HG02610 (cell line): ENCODE results near the gene CATSPERZ.

ENCODE experiments used
- ATAC-seq: cut with Tn5 transposase; IDR thresholded peaks from one replicate; pipeline ENCODE4 v1.9.1; 2021; ENCODE audit warnings: mild to moderate bottlenecking, moderate library complexity; ENCODE audit not compliant: unreplicated experiment

The CATSPERZ gene

DNA sequence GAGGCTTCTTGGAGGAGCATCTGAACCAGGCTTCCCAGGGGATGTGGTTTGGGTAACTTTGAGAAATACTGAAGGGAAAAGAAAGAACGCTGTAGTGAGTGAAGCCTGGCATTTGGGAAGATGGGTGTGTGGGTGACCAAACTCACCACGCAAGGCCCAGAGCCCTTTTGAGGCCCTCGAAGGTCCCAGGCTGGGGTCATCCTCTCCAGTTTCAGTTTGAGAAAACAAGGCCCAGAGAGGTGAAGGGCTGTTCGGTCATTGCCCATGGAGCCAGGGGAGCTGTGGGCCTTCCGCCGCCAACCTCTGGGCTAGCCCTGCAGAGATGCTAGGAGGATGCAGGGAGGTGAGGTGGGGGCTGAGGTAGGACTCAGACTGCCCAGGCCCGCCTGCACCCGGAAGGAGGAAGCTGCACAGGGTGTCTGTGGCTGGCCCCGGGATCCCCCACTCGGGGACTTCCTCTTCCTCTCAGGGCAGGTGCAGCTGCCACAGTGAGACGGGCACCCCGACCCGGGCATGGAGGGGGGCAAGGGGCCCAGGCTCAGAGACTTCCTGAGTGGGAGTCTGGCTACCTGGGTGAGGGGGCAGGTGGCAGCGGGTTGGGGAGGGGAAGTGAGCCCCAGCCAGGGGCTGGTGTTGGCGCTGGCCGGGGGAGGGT, 39.7 kb downstream of the CATSPERZ start, which contains the start of gene CCDC88B:
Gene CCDC88B, plus strand, starts transcription at position 451 of the 655 bp plus-strand sequence. Its CDS starts 63 bp downstream, at position 514.
- ATAC-seq, result peak; percentile 44

DNA sequence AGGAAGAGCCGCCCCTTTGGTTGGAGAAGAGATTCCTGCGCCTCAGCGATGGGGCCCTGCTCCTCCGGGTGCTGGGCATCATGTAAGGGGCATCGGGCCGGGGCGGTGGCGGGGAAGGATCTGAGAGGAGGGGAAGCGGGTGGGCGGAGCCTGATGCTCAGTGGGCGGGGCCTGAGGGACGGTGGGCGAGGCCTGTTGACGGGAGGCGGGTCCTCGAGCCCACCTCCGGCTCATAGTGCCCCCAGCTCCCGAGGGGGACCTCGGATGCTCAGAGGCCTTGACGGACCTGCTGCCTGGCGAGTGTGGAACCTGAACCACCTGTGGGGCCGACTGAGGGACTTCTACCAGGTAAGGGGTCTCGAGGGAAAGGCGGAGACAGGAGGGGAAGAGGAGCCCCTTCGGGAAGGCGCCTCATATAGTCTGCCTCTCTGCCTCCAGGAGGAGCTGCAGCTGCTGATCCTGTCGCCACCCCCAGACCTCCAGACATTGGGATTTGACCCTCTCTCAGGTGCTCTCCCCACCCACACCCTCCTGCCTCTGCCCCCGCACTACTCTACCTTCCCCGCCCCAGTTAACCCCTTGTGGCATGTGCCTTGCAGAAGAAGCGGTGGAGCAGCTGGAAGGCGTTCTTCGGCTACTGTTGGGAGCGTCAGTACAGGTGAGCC, 40.6 kb downstream of the CATSPERZ start:
- no peak for ATAC-seq

DNA sequence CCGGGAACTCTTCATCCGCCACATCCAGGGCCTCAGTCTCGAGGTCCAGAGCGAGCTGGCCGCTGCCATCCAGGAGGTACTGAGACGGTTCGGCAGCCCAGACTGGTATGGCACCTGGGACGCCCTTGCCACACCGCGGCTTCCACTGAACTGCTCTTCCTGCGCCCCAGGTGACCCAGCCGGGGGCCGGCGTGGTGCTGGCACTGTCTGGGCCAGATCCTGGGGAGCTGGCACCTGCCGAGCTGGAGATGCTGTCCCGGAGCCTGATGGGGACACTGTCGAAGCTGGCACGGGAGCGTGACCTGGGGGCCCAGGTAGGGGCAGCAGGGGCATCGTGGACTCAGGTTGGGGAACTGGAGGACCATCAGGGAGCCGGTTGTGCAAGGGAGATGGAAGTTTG, 41.3 kb downstream of the CATSPERZ start:
- ATAC-seq, result no peak

DNA sequence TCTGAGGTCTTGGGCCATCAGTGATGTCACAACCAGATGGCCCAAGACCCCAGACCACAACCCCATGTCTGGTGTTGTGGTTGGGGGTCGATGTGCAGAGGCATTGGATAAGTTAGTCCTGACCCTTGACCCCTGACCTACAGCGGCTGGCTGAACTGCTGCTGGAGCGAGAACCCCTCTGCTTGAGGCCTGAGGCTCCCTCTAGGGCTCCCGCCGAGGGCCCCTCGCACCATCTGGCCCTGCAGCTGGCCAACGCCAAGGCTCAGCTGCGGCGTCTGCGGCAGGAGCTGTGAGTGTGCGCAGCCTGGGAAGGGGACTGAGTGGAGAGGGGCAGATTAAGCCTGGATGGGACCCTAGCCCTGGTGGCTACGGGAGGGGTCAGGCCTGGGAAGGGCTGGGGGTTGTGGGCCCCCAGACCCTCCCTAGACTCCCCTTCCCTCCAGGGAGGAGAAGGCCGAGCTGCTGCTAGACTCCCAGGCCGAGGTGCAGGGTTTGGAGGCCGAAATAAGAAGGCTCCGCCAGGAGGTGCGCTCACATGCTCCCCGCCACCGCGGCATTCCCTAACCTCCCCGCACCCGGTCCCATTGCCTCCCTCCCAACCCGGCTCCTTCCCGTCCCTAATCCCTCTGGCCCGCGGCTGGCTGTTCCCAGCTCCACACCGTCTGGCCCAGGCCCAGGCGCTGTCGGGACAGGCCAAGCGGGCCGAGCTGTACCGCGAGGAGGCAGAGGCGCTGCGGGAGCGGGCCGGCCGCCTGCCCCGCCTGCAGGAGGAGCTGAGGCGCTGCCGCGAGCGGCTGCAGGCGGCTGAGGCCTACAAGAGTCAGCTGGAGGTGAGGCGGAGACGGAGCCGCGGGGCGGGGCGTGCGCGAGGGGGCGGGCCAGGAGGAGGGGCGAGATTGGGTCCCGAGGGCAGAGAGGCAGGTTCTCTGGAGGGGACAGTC, 42.0 kb downstream of the CATSPERZ start:
- ATAC-seq, result peak; percentile 44

DNA sequence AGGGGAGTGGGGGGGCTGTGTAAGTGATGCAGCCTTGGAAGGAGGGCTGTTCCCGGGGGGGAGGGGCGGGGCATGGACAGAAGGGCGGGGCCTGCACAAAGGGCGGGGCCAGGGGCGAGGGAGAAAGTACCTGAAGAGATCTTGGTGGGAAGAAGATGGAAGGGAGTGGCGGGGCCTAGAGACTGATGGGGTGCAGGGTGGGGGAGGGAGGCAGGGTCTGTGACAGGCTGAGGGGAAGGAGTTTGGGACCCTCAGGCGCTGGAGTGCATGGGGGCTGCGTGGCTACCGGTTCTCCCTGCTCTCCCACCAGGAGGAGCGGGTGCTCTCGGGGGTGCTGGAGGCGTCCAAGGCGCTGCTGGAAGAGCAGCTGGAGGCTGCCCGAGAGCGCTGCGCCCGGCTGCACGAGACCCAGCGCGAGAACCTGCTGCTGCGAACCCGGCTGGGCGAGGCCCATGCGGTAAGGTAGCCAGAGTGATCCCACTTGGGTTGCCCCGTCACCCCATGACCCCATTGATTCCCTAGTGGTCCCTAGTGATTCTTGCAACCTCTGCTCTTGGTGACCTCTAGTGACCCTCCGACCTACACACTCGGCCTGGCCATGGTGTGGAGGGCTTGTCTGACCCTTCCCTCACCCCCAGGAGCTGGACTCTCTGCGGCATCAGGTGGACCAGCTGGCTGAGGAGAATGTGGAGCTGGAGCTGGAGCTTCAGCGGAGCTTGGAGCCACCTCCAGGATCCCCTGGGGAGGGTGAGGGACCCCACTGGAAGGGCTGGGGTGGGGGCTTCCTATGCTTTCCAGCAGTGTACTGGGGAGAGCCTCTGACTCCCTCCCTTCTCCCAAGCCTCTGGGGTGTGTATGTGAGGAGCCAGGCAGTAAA, 42.9 kb downstream of the CATSPERZ start:
- ATAC-seq, result no peak

DNA sequence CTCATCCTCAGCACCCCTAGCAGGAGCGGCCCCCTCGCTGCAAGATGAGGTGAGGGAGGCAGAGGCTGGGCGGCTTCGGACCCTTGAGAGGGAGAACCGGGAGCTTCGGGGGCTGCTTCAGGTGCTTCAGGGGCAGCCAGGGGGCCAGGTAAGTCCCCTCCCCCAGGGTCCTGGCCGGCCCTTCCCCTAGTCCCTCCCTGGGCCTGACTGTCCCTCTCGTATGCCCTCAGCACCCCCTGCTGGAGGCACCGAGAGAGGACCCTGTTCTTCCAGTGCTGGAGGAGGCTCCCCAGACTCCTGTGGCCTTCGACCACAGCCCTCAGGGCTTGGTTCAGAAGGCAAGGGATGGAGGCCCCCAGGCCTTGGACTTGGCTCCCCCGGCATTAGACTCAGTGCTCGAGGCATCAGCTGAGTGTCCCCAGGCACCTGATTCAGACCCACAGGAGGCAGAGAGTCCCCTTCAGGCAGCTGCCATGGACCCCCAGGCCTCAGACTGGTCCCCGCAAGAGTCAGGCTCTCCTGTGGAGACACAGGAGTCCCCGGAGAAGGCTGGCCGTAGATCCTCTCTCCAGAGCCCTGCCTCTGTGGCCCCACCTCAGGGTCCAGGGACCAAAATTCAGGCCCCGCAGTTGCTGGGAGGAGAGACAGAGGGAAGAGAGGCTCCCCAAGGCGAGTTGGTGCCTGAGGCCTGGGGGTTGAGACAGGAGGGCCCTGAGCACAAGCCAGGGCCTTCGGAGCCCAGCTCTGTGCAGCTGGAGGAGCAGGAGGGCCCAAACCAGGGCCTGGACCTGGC, 43.8 kb downstream of the CATSPERZ start:
- ATAC-seq, result no peak

DNA sequence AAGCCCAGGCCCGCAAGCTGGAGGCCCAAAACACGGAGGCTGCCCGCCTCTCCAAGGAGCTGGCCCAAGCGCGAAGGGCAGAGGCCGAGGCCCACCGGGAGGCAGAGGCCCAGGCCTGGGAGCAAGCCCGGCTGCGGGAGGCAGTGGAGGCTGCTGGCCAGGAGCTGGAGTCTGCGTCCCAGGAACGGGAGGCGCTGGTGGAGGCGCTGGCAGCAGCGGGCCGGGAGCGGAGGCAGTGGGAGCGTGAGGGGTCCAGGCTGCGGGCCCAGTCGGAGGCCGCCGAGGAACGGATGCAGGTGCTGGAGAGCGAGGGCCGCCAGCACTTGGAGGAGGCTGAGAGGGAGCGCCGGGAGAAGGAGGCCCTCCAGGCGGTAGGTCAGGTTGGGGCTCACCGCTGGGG, 44.6 kb downstream of the CATSPERZ start:
- no peak for ATAC-seq

DNA sequence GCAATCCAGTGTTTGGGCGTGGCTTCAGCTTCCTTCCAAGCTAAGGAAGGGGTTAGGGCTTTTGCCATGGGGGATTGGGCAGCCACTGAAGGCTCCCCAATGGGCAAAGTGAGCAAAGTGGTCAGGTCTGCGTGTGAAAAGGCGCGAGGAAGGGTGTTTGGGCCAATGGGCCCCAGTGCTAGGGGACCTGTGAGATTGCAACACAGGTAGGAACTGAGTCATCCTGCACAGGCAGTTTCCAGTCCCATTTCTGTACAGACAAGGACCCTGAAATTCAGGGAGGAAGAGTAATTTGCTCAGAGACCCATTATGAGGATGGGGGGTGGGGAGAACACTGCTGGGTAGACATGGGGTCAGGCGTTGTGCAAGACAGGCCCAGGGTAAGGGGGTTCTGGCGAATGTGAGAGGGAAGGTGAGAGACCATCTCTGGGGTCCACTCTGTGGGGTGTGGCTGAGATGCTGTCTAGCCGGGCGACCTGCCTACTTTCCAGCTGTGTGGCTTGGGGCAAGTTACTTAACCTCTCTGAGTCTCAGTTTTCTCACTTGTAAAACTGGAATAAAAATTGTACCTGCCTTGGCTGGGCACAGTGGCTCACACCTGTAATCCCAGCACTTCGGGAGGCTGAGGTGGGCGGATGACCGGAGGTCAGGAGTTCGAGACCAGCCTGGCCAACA, 47.2 kb downstream of the CATSPERZ start:
- ATAC-seq, result no peak

DNA sequence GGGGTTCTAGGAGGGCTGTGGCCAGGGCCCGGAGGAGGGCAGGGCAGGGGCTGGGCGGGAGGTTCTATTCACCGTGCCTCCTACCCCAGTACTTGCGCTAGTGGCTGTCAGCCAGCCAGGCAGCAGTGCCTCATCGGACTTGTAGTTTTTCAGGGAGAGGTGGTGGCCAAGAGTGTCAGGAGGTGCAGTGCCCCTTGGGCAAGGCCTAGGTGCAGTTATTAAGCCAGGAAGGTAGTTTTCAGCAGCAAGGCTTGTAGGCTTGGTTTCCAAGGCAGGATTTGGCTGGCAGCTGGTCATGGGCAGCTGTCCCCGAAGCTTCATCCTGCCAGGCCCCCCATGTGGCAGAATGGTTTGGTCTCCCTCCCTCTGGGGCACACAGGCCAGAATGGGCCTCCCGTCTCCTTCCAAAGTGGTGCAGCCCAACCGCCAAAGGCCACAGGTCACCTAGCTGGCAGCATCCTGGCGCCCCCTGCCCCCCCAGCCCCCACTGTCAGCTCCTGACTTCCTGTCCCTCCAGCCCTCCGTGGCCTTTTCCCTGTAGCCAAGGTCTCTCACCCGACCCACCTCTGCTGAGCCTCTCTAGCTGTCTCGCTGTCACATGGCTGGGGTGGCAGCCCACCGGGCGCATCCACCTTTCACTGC, 48.3 kb downstream of the CATSPERZ start:
- ATAC-seq, result no peak

DNA sequence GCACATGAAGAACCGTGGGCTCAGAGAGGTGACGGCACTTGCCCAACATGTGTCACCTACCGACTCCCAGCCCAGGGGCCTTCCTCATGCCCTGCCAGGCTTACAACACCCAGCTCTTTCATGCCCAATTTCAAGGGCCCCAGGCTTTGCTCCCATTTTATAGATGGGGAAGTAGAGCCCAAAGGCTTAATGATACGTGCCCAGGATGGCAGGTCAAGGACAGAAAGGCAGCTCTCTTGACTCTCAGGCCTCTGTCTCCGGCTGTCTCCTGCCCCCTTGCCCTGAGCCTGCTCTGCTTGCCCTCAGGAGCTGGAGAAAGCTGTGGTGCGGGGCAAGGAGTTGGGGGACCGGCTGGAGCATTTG, 48.8 kb downstream of the CATSPERZ start:
- ATAC-seq, result no peak

DNA sequence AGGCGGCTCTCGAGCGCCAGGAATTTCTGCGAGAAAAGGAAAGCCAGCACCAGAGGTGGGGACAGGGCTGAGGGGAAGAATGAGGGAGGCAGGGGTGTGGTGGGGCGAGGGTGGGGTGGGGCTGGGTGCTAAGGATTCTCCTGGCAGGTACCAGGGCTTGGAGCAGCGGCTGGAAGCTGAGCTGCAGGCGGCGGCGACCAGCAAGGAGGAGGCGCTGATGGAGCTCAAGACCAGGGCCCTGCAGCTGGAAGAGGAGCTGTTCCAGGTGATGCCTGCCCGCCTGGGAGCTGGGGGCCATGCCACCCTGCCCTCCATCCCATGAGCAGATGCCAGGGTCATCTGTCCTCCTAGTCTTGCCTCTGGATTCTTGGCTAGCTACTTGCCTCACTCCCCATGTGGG, 49.2 kb downstream of the CATSPERZ start:
- ATAC-seq, result no peak

DNA sequence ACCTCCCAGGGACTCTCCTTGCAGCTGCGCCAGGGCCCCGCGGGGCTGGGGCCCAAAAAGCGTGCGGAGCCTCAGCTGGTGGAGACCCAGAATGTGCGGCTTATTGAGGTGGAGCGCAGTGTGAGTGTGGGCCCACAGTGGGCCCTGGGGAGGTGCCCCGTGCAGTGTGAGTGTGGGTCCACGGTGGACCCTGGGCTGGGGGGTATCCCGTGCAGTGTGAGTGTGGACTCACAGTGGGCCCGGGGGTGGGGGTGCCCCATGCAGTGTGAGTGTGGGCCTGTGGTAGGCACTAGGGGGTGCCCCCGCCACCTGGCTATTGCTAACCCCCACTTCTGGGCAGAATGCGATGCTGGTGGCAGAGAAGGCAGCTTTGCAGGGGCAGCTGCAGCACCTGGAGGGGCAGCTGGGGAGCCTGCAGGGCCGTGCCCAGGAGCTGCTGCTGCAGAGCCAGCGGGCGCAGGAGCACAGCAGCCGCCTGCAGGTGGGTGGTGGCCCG, 51.0 kb downstream of the CATSPERZ start:
- no peak for ATAC-seq

DNA sequence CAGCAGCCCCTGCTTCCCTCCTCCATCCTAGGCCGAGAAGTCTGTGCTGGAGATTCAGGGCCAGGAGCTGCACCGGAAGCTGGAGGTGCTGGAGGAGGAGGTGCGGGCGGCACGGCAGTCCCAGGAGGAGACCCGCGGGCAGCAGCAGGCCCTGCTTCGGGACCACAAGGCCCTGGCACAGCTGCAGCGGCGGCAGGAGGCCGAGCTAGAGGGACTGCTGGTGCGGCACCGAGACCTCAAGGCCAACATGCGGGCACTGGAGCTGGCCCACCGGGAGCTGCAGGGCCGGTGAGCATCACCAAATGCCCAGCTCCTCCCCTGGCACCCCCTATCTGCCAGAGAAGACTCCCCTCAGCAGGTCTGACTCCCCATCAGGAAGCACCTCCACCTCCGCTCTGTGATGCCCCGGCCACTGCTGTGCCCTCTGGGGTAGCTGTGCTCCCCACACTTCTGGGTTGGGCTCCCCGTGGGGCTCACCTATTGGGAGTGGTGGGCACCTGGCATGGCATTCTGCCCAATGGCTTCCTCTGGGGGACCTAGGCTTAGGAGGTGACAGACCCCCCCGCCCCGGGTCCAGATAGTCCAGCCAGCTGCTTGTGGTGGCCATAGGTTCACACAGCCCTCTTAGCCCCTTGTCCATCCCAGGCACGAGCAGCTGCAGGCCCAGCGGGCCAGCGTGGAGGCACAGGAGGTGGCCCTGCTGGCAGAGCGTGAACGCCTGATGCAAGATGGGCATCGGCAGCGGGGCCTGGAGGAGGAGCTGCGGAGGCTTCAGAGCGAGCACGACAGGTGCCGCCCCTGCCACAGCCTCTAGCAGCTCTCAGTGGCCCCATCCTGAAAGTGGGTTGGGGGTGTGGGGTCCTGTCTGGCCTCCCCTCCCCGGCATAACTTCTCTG, 52.2 kb downstream of the CATSPERZ start:
- ATAC-seq, result no peak

DNA sequence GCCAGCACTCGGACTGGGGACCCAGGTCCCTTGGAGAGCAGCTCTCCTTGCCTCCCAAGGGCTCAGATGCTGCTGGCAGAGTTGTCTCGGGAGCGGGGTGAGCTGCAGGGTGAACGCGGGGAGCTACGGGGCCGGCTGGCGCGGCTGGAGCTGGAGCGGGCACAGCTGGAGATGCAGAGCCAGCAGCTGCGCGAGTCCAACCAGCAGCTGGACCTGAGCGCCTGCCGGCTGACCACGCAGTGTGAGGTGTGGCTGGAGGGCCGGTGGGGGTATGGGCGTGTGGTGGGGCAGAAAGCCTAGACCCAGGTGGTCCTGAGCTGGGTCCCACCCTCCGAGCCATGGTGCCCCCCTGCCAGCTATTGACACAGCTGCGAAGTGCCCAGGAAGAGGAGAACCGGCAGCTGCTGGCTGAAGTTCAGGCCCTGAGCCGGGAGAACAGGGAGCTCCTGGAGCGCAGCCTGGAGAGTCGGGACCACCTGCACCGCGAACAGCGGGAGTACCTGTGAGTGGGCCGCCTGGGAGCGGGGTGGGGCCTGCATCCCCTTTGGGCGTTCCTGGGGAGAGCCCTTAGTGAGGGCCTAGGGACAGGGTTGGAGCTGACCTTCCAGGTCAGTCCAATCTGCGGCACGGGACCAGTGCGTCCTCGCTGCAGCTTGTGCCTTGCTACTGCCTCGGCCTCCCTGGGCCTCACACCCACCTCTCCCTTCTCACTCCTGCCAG, 53.0 kb downstream of the CATSPERZ start:
- no peak for ATAC-seq

DNA sequence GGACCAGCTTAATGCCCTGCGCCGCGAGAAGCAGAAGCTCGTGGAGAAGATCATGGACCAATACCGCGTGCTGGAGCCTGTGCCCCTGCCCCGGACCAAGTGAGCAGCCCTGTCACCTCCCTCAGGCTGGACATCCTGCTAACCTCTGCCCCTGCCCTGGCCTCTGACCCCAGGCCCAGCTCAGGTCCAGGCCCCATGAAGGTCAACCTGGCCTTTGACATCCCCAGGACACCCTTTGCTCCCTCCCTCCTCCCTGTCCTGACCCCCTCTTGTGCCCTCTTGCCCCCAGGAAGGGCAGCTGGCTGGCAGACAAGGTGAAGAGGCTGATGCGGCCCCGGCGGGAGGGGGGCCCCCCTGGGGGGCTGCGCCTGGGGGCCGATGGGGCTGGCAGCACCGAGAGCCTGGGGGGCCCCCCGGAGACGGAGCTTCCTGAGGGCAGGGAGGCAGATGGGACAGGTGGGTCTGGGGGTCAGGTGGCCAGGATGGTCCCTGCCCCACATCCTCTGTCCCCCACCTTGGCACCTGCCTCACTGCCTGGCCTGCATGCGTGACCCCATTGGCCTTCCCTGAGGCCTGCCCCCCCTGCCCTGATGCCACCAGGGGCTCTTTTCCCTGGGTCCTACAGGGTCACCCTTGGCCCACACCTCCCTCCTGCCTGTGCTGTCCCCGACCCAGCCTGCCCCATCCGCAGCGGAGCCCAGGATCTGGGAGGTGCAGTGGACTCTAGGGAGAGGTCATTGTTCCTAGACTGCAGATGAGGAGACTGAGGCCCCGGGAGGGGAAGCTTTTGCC, 53.8 kb downstream of the CATSPERZ start:
- ATAC-seq, result no peak
